GM23338 (cell line): ENCODE results near the gene PHLDB1. TPM values are rescaled to one million over a fixed set of nuclear protein-coding genes. Genes with fewer than 3 reads are reported as not detected.

ENCODE experiments used
- ATAC-seq: fragments of 200-7000 bp; cut with Tn5 transposase; 3 replicates; pipeline ENCODE4 v1.9.1; 2020
- DNase-seq: peaks from one replicate; pipeline ENCODE4 v3.0.0-alpha.2; 2015; ENCODE audit warnings: low spot score
- H2AFZ ChIP-seq: fragments of 200-600 bp; sonication (generic); 2 replicates; pipeline ENCODE4 v1.8.0; 2016; ENCODE audit warnings: antibody characterized with exemption, mild to moderate bottlenecking, moderate library complexity
- H3F3A ChIP-seq: fragments of 200-600 bp; sonication (generic); replicated peaks from 2 replicates; pipeline ENCODE4 v1.8.0; 2017; ENCODE audit warnings: antibody characterized with exemption, mixed run types, low read depth
- H3K27ac ChIP-seq: fragments of 200-600 bp; sonication (generic); 2 replicates; pipeline ENCODE4 v1.6.1; 2016; ENCODE audit warnings: low read depth
- H3K27me3 ChIP-seq: fragments of 200-600 bp; sonication (generic); 2 replicates; pipeline ENCODE4 v1.8.0; 2016; ENCODE audit warnings: mild to moderate bottlenecking, mixed run types, moderate library complexity; ENCODE audit not compliant: insufficient read depth
- H3K36me3 ChIP-seq: fragments of 200-600 bp; sonication (generic); 2 replicates; pipeline ENCODE4 v1.8.0; 2016; ENCODE audit warnings: mild to moderate bottlenecking; ENCODE audit not compliant: insufficient read depth
- H3K4me1 ChIP-seq: fragments of 200-600 bp; sonication (generic); 2 replicates; pipeline ENCODE4 v1.8.0; 2016; ENCODE audit warnings: mild to moderate bottlenecking, moderate library complexity; ENCODE audit not compliant: insufficient read depth
- H3K4me2 ChIP-seq: fragments of 200-600 bp; sonication (generic); 2 replicates; pipeline ENCODE4 v1.7.1; 2017; ENCODE audit warnings: mixed run types
- H3K4me3 ChIP-seq: fragments of 200-600 bp; sonication (generic); 2 replicates; pipeline ENCODE4 v1.6.1; 2016; ENCODE audit warnings: mixed run types
- H3K79me2 ChIP-seq: fragments of 200-600 bp; sonication (generic); replicated peaks from 2 replicates; pipeline ENCODE4 v1.8.0; 2017; ENCODE audit warnings: mild to moderate bottlenecking; ENCODE audit not compliant: insufficient read depth
- H3K9me2 ChIP-seq: fragments of 200-600 bp; sonication (generic); 2 replicates; pipeline ENCODE4 v1.8.0; 2017; ENCODE audit not compliant: insufficient read depth
- H4K20me1 ChIP-seq: fragments of 200-600 bp; sonication (generic); replicated peaks from 2 replicates; pipeline ENCODE4 v1.8.0; 2017; ENCODE audit warnings: mild to moderate bottlenecking; ENCODE audit not compliant: insufficient read depth
- H3K27ac Mint-ChIP-seq: 2 replicates; pipeline ENCODE4 v1.8.0; 2020; ENCODE audit warnings: inconsistent platforms, mild to moderate bottlenecking, moderate library complexity, mixed read lengths
- H3K27me3 Mint-ChIP-seq: 3 replicates; pipeline ENCODE4 v1.8.0; 2022; ENCODE audit warnings: low read depth, mild to moderate bottlenecking, moderate library complexity, mixed read lengths, inconsistent platforms; ENCODE audit not compliant: insufficient read depth, poor library complexity
- H3K36me3 Mint-ChIP-seq: 3 replicates; pipeline ENCODE4 v1.8.0; 2021; ENCODE audit warnings: low read depth, mild to moderate bottlenecking, inconsistent platforms, moderate library complexity, mixed read lengths
- H3K4me1 Mint-ChIP-seq: 3 replicates; pipeline ENCODE4 v1.8.0; 2020; ENCODE audit warnings: mild to moderate bottlenecking, inconsistent platforms, mixed read lengths
- H3K4me3 Mint-ChIP-seq: 3 replicates; pipeline ENCODE4 v1.8.0; 2021; ENCODE audit warnings: moderate library complexity, mild to moderate bottlenecking, inconsistent platforms, mixed read lengths
- H3K9me3 Mint-ChIP-seq: 3 replicates; pipeline ENCODE4 v1.8.0; 2020; ENCODE audit warnings: moderate library complexity, mild to moderate bottlenecking, inconsistent platforms, mixed read lengths
- CREB1 ChIP-seq: fragments of 250-450 bp; sonication (Bioruptor Pico); IDR thresholded peaks from 2 replicates; pipeline ENCODE4 v1.5.0; 2020; ENCODE audit warnings: low read depth, mild to moderate bottlenecking, moderate library complexity
- EZH2 ChIP-seq: fragments of 200-600 bp; sonication (generic); IDR thresholded peaks from one replicate; pipeline ENCODE4 v1.8.0; 2017; ENCODE audit warnings: antibody characterized with exemption, mild to moderate bottlenecking, low read depth; ENCODE audit not compliant: unreplicated experiment
- EZH2phosphoT487 ChIP-seq: fragments of 200-600 bp; sonication (generic); IDR thresholded peaks from one replicate; pipeline ENCODE4 v1.8.1; 2018; ENCODE audit warnings: antibody characterized with exemption; ENCODE audit not compliant: unreplicated experiment
- JUNB ChIP-seq: IDR thresholded peaks from one replicate; pipeline ENCODE4 v1.6.1; 2016; ENCODE audit warnings: antibody characterized with exemption; ENCODE audit not compliant: unreplicated experiment
- NANOG ChIP-seq: IDR thresholded peaks from 2 replicates; pipeline ENCODE4 v1.6.1; 2016; ENCODE audit warnings: antibody characterized with exemption, borderline replicate concordance
- POLR2AphosphoS5 ChIP-seq: IDR thresholded peaks from 2 replicates; pipeline ENCODE4 v1.6.1; 2016; ENCODE audit warnings: antibody characterized with exemption, low read depth
- STAT1 ChIP-seq: IDR thresholded peaks from one replicate; pipeline ENCODE4 v1.6.1; 2016; ENCODE audit warnings: antibody characterized with exemption; ENCODE audit not compliant: unreplicated experiment
- ZNF114 ChIP-seq: fragments of 250-450 bp; sonication (Bioruptor Pico); IDR thresholded peaks from 2 replicates; pipeline ENCODE4 v1.5.0; 2020; ENCODE audit warnings: mild to moderate bottlenecking, moderate library complexity
- ZNF331 ChIP-seq: fragments of 250-450 bp; sonication (Bioruptor Pico); IDR thresholded peaks from 2 replicates; pipeline ENCODE4 v1.5.0; 2020; ENCODE audit warnings: low read depth, mild to moderate bottlenecking, moderate library complexity
- polyA plus RNA-seq: library from polyadenylated mRNA; unstranded; fragments of >200 nt; fragmentation: Nextera tagmentation; extraction: Ambion mirVana; gene quantifications from 2 replicates; pipeline ENCODE4 v1.2.1, GENCODE V29; 2016
- total RNA-seq: library from RNA; depleted of rRNA; stranded (reverse); fragments of >200 nt; shearing (Covaris generic); gene quantifications from 2 replicates; pipeline ENCODE4 v1.2.3, GENCODE V29; 2014
- TF ChIP-seq, protein P1 (sequence below): IDR thresholded peaks from 2 replicates; pipeline ENCODE4 v1.6.1; 2016; ENCODE audit warnings: antibody characterized with exemption
- TF ChIP-seq, protein P2 (sequence below), 2 experiments: fragments of 200-600 bp in 1 of 2; sonication (generic) in 1 of 2; conservative IDR thresholded peaks; 2 replicates each; pipeline versions ENCODE4 v1.5.1 to v1.6.1; 2016 to 2017; ENCODE audit warnings: antibody characterized with exemption in 2 of 2, low read depth in 2 of 2, mild to moderate bottlenecking in 2 of 2, moderate library complexity in 1 of 2
- TF ChIP-seq, protein P3 (sequence below): fragments of 250-450 bp; sonication (Bioruptor Pico); IDR thresholded peaks from 2 replicates; pipeline ENCODE4 v1.5.0; 2020; ENCODE audit warnings: mild to moderate bottlenecking, moderate library complexity

The PHLDB1 gene
- total and polyA plus RNA-seq, 2 experiments from 2014 or later, result 46.0 to 85.2 TPM

DNA sequence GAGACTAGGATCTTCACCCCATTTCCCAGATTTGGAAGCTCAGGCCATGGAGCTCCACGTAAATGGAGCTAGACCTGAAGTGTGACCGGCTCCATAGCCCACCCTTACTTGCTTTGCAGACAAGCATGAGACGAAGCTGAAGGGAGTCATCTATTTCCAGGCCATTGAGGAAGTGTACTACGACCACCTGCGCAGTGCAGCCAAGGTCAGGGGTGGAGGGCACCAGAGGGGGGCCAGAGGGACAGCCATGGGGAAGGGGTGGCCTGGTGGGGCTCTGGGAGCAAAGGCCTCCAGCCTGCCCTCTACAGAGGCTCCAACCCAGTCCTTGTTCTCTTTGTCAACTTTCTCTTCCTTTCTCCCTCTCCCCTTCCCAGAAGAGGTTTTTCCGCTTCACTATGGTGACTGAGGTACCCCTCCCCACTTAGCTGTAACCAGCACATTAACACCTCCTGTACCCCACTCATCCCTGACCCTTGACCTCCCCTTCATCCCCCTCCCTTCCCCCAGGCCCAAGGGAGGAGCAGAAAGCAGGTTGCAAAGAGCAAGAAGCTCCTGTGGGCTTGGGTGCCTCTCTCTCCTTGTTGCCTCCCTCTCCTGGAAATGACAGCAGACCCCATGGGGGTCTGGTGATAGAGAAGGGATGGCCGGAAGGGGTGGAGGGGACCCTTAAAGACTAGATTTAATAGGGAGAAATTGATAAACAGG lies 48.2 kb downstream of the PHLDB1 start:
- DNase-seq (no peak), ATAC-seq (no peak)
- H3K27ac Mint-ChIP-seq, result no peak overlapping the region
- no peak overlapping the region for H3K4me3 Mint-ChIP-seq
- Histone ChIP-seq H3K9me2 (no peaks in the 10 kb centered on the region), H4K20me1 (peaks cover 4% of the 10 kb centered on the region), H3K27me3 (no peaks in the 10 kb centered on the region), H3K4me1 (peaks cover 19% of the 10 kb centered on the region), H3K27ac (no peak overlapping the region), H3K36me3 (0 out of 2 replicates have a peak, but pooled peaks cover 4% of the 10 kb centered on the region), H2AFZ (no peak overlapping the region), H3F3A (peaks cover 15% of the 10 kb centered on the region; the same call in 1 of the 2 replicates), H3K4me3 (no peak overlapping the region), H3K4me2 (no peak overlapping the region), H3K79me2 (no peaks in the 10 kb centered on the region)
- no peaks in the 10 kb centered on the region for H3K9me3 Mint-ChIP-seq
- peaks cover 21% of the 10 kb centered on the region for H3K27me3 Mint-ChIP-seq
- H3K4me1 Mint-ChIP-seq, result peaks cover 32% of the 10 kb centered on the region
- TF ChIP-seq EZH2, result no peak
- TF ChIP-seq, protein P1, sequence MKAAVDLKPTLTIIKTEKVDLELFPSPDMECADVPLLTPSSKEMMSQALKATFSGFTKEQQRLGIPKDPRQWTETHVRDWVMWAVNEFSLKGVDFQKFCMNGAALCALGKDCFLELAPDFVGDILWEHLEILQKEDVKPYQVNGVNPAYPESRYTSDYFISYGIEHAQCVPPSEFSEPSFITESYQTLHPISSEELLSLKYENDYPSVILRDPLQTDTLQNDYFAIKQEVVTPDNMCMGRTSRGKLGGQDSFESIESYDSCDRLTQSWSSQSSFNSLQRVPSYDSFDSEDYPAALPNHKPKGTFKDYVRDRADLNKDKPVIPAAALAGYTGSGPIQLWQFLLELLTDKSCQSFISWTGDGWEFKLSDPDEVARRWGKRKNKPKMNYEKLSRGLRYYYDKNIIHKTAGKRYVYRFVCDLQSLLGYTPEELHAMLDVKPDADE, result no peak
- TF ChIP-seq EZH2phosphoT487, result no peak
- no peak for TF ChIP-seq POLR2AphosphoS5
- no peak for TF ChIP-seq NANOG
- TF ChIP-seq CREB1 (CRISPR knock-in tag), result no peak
- TF ChIP-seq ZNF114 (CRISPR knock-in tag), result no peak
- no peak for TF ChIP-seq JUNB
- H3K36me3 Mint-ChIP-seq, result peaks cover 27% of the 10 kb centered on the region

DNA sequence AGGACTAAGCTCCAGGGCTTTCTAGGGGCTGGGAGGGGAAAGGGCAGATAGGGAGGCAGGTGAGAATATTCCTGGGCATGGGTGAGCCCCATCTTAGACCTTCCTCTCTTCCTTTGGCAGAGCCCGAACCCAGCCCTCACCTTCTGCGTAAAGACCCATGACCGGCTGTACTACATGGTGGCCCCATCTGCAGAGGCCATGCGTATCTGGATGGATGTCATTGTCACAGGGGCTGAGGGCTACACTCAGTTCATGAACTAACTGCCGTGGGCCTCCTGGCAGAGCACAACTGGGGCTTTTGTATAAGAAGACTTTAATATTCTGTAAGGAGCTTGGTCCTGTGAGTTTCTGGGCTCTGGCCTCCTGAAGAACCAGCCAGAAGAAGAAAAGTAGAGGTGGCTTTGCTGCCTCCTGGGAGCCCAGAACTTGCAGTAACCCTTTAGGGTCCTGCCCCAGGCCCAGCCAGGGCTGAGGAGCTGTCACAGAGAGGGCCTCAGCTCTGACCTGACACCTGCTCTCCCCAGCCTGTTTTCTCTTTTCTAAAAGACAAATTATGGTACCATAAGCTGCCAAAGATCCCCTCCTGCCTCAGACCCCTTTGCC lies 49.2 kb downstream of the PHLDB1 start:
- H3K4me3 ChIP-seq, result no peak overlapping the region
- H2AFZ ChIP-seq, result no peak overlapping the region
- H3K79me2 ChIP-seq, result no peaks in the 10 kb centered on the region
- peaks cover 15% of the 10 kb centered on the region; the same call in 1 of the 2 replicates for H3F3A ChIP-seq
- no peaks in the 10 kb centered on the region for H3K27me3 ChIP-seq
- H3K36me3 Mint-ChIP-seq, result peaks cover 20% of the 10 kb centered on the region
- peaks cover 21% of the 10 kb centered on the region for H3K4me1 ChIP-seq
- DNase-seq (no peak), ATAC-seq (no peak)
- 0 out of 2 replicates have a peak, but pooled peaks cover 3% of the 10 kb centered on the region for H3K36me3 ChIP-seq
- no peaks in the 10 kb centered on the region for H3K9me3 Mint-ChIP-seq
- H3K4me3 Mint-ChIP-seq, result no peak overlapping the region
- no peak overlapping the region for H3K4me2 ChIP-seq
- peaks cover 25% of the 10 kb centered on the region for H3K27me3 Mint-ChIP-seq
- no peaks in the 10 kb centered on the region for H3K9me2 ChIP-seq
- H3K4me1 Mint-ChIP-seq, result peaks cover 32% of the 10 kb centered on the region
- H4K20me1 ChIP-seq, result peaks cover 4% of the 10 kb centered on the region
- H3K27ac ChIP-seq, result no peak overlapping the region
- no peak overlapping the region for H3K27ac Mint-ChIP-seq
- TF ChIP-seq STAT1 (no peak), POLR2AphosphoS5 (no peak), JUNB (no peak), ZNF331 (no peak)
- TF ChIP-seq, protein P2, sequence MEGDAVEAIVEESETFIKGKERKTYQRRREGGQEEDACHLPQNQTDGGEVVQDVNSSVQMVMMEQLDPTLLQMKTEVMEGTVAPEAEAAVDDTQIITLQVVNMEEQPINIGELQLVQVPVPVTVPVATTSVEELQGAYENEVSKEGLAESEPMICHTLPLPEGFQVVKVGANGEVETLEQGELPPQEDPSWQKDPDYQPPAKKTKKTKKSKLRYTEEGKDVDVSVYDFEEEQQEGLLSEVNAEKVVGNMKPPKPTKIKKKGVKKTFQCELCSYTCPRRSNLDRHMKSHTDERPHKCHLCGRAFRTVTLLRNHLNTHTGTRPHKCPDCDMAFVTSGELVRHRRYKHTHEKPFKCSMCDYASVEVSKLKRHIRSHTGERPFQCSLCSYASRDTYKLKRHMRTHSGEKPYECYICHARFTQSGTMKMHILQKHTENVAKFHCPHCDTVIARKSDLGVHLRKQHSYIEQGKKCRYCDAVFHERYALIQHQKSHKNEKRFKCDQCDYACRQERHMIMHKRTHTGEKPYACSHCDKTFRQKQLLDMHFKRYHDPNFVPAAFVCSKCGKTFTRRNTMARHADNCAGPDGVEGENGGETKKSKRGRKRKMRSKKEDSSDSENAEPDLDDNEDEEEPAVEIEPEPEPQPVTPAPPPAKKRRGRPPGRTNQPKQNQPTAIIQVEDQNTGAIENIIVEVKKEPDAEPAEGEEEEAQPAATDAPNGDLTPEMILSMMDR (conservative IDR thresholded peaks at IDR 0.05; ENCODE audit: low read depth in 2 of 2), result no peak
- TF ChIP-seq, protein P3, sequence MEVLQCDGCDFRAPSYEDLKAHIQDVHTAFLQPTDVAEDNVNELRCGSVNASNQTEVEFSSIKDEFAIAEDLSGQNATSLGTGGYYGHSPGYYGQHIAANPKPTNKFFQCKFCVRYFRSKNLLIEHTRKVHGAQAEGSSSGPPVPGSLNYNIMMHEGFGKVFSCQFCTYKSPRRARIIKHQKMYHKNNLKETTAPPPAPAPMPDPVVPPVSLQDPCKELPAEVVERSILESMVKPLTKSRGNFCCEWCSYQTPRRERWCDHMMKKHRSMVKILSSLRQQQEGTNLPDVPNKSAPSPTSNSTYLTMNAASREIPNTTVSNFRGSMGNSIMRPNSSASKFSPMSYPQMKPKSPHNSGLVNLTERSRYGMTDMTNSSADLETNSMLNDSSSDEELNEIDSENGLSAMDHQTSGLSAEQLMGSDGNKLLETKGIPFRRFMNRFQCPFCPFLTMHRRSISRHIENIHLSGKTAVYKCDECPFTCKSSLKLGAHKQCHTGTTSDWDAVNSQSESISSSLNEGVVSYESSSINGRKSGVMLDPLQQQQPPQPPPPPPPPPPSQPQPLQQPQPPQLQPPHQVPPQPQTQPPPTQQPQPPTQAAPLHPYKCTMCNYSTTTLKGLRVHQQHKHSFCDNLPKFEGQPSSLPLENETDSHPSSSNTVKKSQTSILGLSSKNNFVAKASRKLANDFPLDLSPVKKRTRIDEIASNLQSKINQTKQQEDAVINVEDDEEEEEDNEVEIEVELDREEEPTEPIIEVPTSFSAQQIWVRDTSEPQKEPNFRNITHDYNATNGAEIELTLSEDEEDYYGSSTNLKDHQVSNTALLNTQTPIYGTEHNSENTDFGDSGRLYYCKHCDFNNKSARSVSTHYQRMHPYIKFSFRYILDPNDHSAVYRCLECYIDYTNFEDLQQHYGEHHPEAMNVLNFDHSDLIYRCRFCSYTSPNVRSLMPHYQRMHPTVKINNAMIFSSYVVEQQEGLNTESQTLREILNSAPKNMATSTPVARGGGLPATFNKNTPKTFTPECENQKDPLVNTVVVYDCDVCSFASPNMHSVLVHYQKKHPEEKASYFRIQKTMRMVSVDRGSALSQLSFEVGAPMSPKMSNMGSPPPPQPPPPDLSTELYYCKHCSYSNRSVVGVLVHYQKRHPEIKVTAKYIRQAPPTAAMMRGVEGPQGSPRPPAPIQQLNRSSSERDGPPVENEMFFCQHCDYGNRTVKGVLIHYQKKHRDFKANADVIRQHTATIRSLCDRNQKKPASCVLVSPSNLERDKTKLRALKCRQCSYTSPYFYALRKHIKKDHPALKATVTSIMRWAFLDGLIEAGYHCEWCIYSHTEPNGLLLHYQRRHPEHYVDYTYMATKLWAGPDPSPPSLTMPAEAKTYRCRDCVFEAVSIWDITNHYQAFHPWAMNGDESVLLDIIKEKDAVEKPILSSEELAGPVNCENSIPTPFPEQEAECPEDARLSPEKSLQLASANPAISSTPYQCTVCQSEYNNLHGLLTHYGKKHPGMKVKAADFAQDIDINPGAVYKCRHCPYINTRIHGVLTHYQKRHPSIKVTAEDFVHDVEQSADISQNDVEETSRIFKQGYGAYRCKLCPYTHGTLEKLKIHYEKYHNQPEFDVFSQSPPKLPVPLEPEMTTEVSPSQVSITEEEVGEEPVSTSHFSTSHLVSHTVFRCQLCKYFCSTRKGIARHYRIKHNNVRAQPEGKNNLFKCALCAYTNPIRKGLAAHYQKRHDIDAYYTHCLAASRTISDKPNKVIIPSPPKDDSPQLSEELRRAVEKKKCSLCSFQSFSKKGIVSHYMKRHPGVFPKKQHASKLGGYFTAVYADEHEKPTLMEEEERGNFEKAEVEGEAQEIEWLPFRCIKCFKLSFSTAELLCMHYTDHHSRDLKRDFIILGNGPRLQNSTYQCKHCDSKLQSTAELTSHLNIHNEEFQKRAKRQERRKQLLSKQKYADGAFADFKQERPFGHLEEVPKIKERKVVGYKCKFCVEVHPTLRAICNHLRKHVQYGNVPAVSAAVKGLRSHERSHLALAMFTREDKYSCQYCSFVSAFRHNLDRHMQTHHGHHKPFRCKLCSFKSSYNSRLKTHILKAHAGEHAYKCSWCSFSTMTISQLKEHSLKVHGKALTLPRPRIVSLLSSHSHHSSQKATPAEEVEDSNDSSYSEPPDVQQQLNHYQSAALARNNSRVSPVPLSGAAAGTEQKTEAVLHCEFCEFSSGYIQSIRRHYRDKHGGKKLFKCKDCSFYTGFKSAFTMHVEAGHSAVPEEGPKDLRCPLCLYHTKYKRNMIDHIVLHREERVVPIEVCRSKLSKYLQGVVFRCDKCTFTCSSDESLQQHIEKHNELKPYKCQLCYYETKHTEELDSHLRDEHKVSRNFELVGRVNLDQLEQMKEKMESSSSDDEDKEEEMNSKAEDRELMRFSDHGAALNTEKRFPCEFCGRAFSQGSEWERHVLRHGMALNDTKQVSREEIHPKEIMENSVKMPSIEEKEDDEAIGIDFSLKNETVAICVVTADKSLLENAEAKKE (CRISPR knock-in tag), result no peak
